GM23338 (cell line): ENCODE results near the gene MYO15B. TPM values are rescaled to one million over a fixed set of nuclear protein-coding genes. Genes with fewer than 3 reads are reported as not detected.

Source experiments
- ATAC-seq: fragments of 200-7000 bp; cut with Tn5 transposase; 3 replicates; pipeline ENCODE4 v1.9.1; 2020
- DNase-seq: peaks from one replicate; pipeline ENCODE4 v3.0.0-alpha.2; 2015; ENCODE audit warnings: low spot score
- H2AFZ ChIP-seq: fragments of 200-600 bp; sonication (generic); 2 replicates; pipeline ENCODE4 v1.8.0; 2016; ENCODE audit warnings: antibody characterized with exemption, mild to moderate bottlenecking, moderate library complexity
- H3F3A ChIP-seq: fragments of 200-600 bp; sonication (generic); replicated peaks from 2 replicates; pipeline ENCODE4 v1.8.0; 2017; ENCODE audit warnings: antibody characterized with exemption, mixed run types, low read depth
- H3K27ac ChIP-seq: fragments of 200-600 bp; sonication (generic); 2 replicates; pipeline ENCODE4 v1.6.1; 2016; ENCODE audit warnings: low read depth
- H3K27me3 ChIP-seq: fragments of 200-600 bp; sonication (generic); 2 replicates; pipeline ENCODE4 v1.8.0; 2016; ENCODE audit warnings: mild to moderate bottlenecking, mixed run types, moderate library complexity; ENCODE audit not compliant: insufficient read depth
- H3K36me3 ChIP-seq: fragments of 200-600 bp; sonication (generic); 2 replicates; pipeline ENCODE4 v1.8.0; 2016; ENCODE audit warnings: mild to moderate bottlenecking; ENCODE audit not compliant: insufficient read depth
- H3K4me1 ChIP-seq: fragments of 200-600 bp; sonication (generic); 2 replicates; pipeline ENCODE4 v1.8.0; 2016; ENCODE audit warnings: mild to moderate bottlenecking, moderate library complexity; ENCODE audit not compliant: insufficient read depth
- H3K4me2 ChIP-seq: fragments of 200-600 bp; sonication (generic); 2 replicates; pipeline ENCODE4 v1.7.1; 2017; ENCODE audit warnings: mixed run types
- H3K4me3 ChIP-seq: fragments of 200-600 bp; sonication (generic); 2 replicates; pipeline ENCODE4 v1.6.1; 2016; ENCODE audit warnings: mixed run types
- H3K79me2 ChIP-seq: fragments of 200-600 bp; sonication (generic); replicated peaks from 2 replicates; pipeline ENCODE4 v1.8.0; 2017; ENCODE audit warnings: mild to moderate bottlenecking; ENCODE audit not compliant: insufficient read depth
- H3K9me2 ChIP-seq: fragments of 200-600 bp; sonication (generic); 2 replicates; pipeline ENCODE4 v1.8.0; 2017; ENCODE audit not compliant: insufficient read depth
- H4K20me1 ChIP-seq: fragments of 200-600 bp; sonication (generic); replicated peaks from 2 replicates; pipeline ENCODE4 v1.8.0; 2017; ENCODE audit warnings: mild to moderate bottlenecking; ENCODE audit not compliant: insufficient read depth
- H3K27ac Mint-ChIP-seq: 2 replicates; pipeline ENCODE4 v1.8.0; 2020; ENCODE audit warnings: inconsistent platforms, mild to moderate bottlenecking, moderate library complexity, mixed read lengths
- H3K27me3 Mint-ChIP-seq: 3 replicates; pipeline ENCODE4 v1.8.0; 2022; ENCODE audit warnings: low read depth, mild to moderate bottlenecking, moderate library complexity, mixed read lengths, inconsistent platforms; ENCODE audit not compliant: insufficient read depth, poor library complexity
- H3K36me3 Mint-ChIP-seq: 3 replicates; pipeline ENCODE4 v1.8.0; 2021; ENCODE audit warnings: low read depth, mild to moderate bottlenecking, inconsistent platforms, moderate library complexity, mixed read lengths
- H3K4me1 Mint-ChIP-seq: 3 replicates; pipeline ENCODE4 v1.8.0; 2020; ENCODE audit warnings: mild to moderate bottlenecking, inconsistent platforms, mixed read lengths
- H3K4me3 Mint-ChIP-seq: 3 replicates; pipeline ENCODE4 v1.8.0; 2021; ENCODE audit warnings: moderate library complexity, mild to moderate bottlenecking, inconsistent platforms, mixed read lengths
- H3K9me3 Mint-ChIP-seq: 3 replicates; pipeline ENCODE4 v1.8.0; 2020; ENCODE audit warnings: moderate library complexity, mild to moderate bottlenecking, inconsistent platforms, mixed read lengths
- CREB1 ChIP-seq: fragments of 250-450 bp; sonication (Bioruptor Pico); IDR thresholded peaks from 2 replicates; pipeline ENCODE4 v1.5.0; 2020; ENCODE audit warnings: low read depth, mild to moderate bottlenecking, moderate library complexity
- EZH2 ChIP-seq: fragments of 200-600 bp; sonication (generic); IDR thresholded peaks from one replicate; pipeline ENCODE4 v1.8.0; 2017; ENCODE audit warnings: antibody characterized with exemption, mild to moderate bottlenecking, low read depth; ENCODE audit not compliant: unreplicated experiment
- EZH2phosphoT487 ChIP-seq: fragments of 200-600 bp; sonication (generic); IDR thresholded peaks from one replicate; pipeline ENCODE4 v1.8.1; 2018; ENCODE audit warnings: antibody characterized with exemption; ENCODE audit not compliant: unreplicated experiment
- JUNB ChIP-seq: IDR thresholded peaks from one replicate; pipeline ENCODE4 v1.6.1; 2016; ENCODE audit warnings: antibody characterized with exemption; ENCODE audit not compliant: unreplicated experiment
- NANOG ChIP-seq: IDR thresholded peaks from 2 replicates; pipeline ENCODE4 v1.6.1; 2016; ENCODE audit warnings: antibody characterized with exemption, borderline replicate concordance
- POLR2AphosphoS5 ChIP-seq: IDR thresholded peaks from 2 replicates; pipeline ENCODE4 v1.6.1; 2016; ENCODE audit warnings: antibody characterized with exemption, low read depth
- STAT1 ChIP-seq: IDR thresholded peaks from one replicate; pipeline ENCODE4 v1.6.1; 2016; ENCODE audit warnings: antibody characterized with exemption; ENCODE audit not compliant: unreplicated experiment
- ZNF114 ChIP-seq: fragments of 250-450 bp; sonication (Bioruptor Pico); IDR thresholded peaks from 2 replicates; pipeline ENCODE4 v1.5.0; 2020; ENCODE audit warnings: mild to moderate bottlenecking, moderate library complexity
- ZNF331 ChIP-seq: fragments of 250-450 bp; sonication (Bioruptor Pico); IDR thresholded peaks from 2 replicates; pipeline ENCODE4 v1.5.0; 2020; ENCODE audit warnings: low read depth, mild to moderate bottlenecking, moderate library complexity
- polyA plus RNA-seq: library from polyadenylated mRNA; unstranded; fragments of >200 nt; fragmentation: Nextera tagmentation; extraction: Ambion mirVana; gene quantifications from 2 replicates; pipeline ENCODE4 v1.2.1, GENCODE V29; 2016
- total RNA-seq: library from RNA; depleted of rRNA; stranded (reverse); fragments of >200 nt; shearing (Covaris generic); gene quantifications from 2 replicates; pipeline ENCODE4 v1.2.3, GENCODE V29; 2014
- TF ChIP-seq, protein P1 (sequence below), 2 experiments: fragments of 200-600 bp in 1 of 2; sonication (generic) in 1 of 2; conservative IDR thresholded peaks; 2 replicates each; pipeline versions ENCODE4 v1.5.1 to v1.6.1; 2016 to 2017; ENCODE audit warnings: antibody characterized with exemption in 2 of 2, low read depth in 2 of 2, mild to moderate bottlenecking in 2 of 2, moderate library complexity in 1 of 2
- TF ChIP-seq, protein P2 (sequence below): IDR thresholded peaks from 2 replicates; pipeline ENCODE4 v1.6.1; 2016; ENCODE audit warnings: antibody characterized with exemption
- TF ChIP-seq, protein P3 (sequence below): IDR thresholded peaks from one replicate; pipeline ENCODE4 v1.6.1; 2018; ENCODE audit warnings: antibody characterized with exemption; ENCODE audit not compliant: unreplicated experiment
- TF ChIP-seq, protein P4 (sequence below): fragments of 250-450 bp; sonication (Bioruptor Pico); IDR thresholded peaks from 2 replicates; pipeline ENCODE4 v1.5.0; 2020; ENCODE audit warnings: mild to moderate bottlenecking, moderate library complexity

Gene MYO15B
- total and polyA plus RNA-seq, 2 experiments from 2014 or later: 6.6 to 12.4 TPM

DNA sequence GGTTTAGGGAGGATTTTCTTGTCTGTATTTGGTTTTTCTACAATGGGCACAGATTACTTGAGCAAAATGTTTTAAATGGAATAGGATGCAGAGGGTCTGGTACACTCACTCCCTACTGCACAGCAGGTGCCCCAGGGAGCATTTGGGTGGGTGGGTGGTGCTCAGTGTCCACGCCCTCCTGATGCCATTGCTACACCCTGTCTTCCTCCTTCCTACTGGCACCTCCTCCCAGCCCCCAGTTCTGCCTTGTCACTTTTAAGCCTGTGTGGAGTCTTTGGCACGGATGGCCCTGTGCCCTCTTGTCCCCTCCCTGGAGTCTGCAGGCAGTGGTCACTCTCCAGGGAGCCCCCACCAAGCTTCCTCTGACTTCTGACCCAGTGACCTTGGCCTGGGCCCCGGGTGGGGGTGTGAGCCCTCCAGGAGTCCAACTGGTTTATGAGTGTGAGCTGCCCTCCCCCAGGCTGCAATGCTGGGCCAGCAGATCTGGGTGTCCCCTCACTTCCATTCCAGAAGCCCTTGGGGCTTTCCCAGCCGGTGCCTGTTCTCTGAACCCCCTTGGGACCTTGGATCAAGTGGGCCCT lies 46.6 kb upstream of the MYO15B start:
- Mint-ChIP-seq H3K9me3 (no peaks in the 10 kb centered on the region), H3K27me3 (peaks cover 7% of the 10 kb centered on the region), H3K4me1 (peaks cover 29% of the 10 kb centered on the region), H3K4me3 (no peak overlapping the region), H3K36me3 (no peaks in the 10 kb centered on the region), H3K27ac (no peak overlapping the region)
- TF ChIP-seq JUNB (no peak), EZH2 (no peak), ZNF331 (CRISPR knock-in tag) (no peak), EZH2phosphoT487 (no peak), STAT1 (no peak), CREB1 (no peak), ZNF114 (CRISPR knock-in tag) (no peak), NANOG (no peak), POLR2AphosphoS5 (no peak)
- TF ChIP-seq, protein P1, sequence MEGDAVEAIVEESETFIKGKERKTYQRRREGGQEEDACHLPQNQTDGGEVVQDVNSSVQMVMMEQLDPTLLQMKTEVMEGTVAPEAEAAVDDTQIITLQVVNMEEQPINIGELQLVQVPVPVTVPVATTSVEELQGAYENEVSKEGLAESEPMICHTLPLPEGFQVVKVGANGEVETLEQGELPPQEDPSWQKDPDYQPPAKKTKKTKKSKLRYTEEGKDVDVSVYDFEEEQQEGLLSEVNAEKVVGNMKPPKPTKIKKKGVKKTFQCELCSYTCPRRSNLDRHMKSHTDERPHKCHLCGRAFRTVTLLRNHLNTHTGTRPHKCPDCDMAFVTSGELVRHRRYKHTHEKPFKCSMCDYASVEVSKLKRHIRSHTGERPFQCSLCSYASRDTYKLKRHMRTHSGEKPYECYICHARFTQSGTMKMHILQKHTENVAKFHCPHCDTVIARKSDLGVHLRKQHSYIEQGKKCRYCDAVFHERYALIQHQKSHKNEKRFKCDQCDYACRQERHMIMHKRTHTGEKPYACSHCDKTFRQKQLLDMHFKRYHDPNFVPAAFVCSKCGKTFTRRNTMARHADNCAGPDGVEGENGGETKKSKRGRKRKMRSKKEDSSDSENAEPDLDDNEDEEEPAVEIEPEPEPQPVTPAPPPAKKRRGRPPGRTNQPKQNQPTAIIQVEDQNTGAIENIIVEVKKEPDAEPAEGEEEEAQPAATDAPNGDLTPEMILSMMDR (conservative IDR thresholded peaks at IDR 0.05; ENCODE audit: low read depth in 2 of 2): no peak
- TF ChIP-seq, protein P2, sequence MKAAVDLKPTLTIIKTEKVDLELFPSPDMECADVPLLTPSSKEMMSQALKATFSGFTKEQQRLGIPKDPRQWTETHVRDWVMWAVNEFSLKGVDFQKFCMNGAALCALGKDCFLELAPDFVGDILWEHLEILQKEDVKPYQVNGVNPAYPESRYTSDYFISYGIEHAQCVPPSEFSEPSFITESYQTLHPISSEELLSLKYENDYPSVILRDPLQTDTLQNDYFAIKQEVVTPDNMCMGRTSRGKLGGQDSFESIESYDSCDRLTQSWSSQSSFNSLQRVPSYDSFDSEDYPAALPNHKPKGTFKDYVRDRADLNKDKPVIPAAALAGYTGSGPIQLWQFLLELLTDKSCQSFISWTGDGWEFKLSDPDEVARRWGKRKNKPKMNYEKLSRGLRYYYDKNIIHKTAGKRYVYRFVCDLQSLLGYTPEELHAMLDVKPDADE: no peak
- TF ChIP-seq, protein P3, sequence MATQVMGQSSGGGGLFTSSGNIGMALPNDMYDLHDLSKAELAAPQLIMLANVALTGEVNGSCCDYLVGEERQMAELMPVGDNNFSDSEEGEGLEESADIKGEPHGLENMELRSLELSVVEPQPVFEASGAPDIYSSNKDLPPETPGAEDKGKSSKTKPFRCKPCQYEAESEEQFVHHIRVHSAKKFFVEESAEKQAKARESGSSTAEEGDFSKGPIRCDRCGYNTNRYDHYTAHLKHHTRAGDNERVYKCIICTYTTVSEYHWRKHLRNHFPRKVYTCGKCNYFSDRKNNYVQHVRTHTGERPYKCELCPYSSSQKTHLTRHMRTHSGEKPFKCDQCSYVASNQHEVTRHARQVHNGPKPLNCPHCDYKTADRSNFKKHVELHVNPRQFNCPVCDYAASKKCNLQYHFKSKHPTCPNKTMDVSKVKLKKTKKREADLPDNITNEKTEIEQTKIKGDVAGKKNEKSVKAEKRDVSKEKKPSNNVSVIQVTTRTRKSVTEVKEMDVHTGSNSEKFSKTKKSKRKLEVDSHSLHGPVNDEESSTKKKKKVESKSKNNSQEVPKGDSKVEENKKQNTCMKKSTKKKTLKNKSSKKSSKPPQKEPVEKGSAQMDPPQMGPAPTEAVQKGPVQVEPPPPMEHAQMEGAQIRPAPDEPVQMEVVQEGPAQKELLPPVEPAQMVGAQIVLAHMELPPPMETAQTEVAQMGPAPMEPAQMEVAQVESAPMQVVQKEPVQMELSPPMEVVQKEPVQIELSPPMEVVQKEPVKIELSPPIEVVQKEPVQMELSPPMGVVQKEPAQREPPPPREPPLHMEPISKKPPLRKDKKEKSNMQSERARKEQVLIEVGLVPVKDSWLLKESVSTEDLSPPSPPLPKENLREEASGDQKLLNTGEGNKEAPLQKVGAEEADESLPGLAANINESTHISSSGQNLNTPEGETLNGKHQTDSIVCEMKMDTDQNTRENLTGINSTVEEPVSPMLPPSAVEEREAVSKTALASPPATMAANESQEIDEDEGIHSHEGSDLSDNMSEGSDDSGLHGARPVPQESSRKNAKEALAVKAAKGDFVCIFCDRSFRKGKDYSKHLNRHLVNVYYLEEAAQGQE: no peak
- TF ChIP-seq, protein P4, sequence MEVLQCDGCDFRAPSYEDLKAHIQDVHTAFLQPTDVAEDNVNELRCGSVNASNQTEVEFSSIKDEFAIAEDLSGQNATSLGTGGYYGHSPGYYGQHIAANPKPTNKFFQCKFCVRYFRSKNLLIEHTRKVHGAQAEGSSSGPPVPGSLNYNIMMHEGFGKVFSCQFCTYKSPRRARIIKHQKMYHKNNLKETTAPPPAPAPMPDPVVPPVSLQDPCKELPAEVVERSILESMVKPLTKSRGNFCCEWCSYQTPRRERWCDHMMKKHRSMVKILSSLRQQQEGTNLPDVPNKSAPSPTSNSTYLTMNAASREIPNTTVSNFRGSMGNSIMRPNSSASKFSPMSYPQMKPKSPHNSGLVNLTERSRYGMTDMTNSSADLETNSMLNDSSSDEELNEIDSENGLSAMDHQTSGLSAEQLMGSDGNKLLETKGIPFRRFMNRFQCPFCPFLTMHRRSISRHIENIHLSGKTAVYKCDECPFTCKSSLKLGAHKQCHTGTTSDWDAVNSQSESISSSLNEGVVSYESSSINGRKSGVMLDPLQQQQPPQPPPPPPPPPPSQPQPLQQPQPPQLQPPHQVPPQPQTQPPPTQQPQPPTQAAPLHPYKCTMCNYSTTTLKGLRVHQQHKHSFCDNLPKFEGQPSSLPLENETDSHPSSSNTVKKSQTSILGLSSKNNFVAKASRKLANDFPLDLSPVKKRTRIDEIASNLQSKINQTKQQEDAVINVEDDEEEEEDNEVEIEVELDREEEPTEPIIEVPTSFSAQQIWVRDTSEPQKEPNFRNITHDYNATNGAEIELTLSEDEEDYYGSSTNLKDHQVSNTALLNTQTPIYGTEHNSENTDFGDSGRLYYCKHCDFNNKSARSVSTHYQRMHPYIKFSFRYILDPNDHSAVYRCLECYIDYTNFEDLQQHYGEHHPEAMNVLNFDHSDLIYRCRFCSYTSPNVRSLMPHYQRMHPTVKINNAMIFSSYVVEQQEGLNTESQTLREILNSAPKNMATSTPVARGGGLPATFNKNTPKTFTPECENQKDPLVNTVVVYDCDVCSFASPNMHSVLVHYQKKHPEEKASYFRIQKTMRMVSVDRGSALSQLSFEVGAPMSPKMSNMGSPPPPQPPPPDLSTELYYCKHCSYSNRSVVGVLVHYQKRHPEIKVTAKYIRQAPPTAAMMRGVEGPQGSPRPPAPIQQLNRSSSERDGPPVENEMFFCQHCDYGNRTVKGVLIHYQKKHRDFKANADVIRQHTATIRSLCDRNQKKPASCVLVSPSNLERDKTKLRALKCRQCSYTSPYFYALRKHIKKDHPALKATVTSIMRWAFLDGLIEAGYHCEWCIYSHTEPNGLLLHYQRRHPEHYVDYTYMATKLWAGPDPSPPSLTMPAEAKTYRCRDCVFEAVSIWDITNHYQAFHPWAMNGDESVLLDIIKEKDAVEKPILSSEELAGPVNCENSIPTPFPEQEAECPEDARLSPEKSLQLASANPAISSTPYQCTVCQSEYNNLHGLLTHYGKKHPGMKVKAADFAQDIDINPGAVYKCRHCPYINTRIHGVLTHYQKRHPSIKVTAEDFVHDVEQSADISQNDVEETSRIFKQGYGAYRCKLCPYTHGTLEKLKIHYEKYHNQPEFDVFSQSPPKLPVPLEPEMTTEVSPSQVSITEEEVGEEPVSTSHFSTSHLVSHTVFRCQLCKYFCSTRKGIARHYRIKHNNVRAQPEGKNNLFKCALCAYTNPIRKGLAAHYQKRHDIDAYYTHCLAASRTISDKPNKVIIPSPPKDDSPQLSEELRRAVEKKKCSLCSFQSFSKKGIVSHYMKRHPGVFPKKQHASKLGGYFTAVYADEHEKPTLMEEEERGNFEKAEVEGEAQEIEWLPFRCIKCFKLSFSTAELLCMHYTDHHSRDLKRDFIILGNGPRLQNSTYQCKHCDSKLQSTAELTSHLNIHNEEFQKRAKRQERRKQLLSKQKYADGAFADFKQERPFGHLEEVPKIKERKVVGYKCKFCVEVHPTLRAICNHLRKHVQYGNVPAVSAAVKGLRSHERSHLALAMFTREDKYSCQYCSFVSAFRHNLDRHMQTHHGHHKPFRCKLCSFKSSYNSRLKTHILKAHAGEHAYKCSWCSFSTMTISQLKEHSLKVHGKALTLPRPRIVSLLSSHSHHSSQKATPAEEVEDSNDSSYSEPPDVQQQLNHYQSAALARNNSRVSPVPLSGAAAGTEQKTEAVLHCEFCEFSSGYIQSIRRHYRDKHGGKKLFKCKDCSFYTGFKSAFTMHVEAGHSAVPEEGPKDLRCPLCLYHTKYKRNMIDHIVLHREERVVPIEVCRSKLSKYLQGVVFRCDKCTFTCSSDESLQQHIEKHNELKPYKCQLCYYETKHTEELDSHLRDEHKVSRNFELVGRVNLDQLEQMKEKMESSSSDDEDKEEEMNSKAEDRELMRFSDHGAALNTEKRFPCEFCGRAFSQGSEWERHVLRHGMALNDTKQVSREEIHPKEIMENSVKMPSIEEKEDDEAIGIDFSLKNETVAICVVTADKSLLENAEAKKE (CRISPR knock-in tag): no peak
- no peaks in the 10 kb centered on the region for H3F3A ChIP-seq
- H2AFZ ChIP-seq: no peak overlapping the region
- H4K20me1 ChIP-seq: peaks cover 6% of the 10 kb centered on the region; the same call in 1 of the 2 replicates
- no peaks in the 10 kb centered on the region for H3K79me2 ChIP-seq
- no peak overlapping the region for H3K27ac ChIP-seq
- H3K27me3 ChIP-seq: no peaks in the 10 kb centered on the region
- DNase-seq (no peak), ATAC-seq (no peak)
- H3K4me2 ChIP-seq: no peak overlapping the region
- no peaks in the 10 kb centered on the region for H3K4me1 ChIP-seq
- H3K36me3 ChIP-seq: no peaks in the 10 kb centered on the region
- H3K4me3 ChIP-seq: no peak overlapping the region
- H3K9me2 ChIP-seq: no peaks in the 10 kb centered on the region
